Measurements from ENCODE around the gene SND1.
"Not testable (repeated sequence)": the region's sequence is repeated elsewhere in the genome, so short reads cannot be mapped to it uniquely, and the experiment has no call there.

The SND1 gene

DNA sequence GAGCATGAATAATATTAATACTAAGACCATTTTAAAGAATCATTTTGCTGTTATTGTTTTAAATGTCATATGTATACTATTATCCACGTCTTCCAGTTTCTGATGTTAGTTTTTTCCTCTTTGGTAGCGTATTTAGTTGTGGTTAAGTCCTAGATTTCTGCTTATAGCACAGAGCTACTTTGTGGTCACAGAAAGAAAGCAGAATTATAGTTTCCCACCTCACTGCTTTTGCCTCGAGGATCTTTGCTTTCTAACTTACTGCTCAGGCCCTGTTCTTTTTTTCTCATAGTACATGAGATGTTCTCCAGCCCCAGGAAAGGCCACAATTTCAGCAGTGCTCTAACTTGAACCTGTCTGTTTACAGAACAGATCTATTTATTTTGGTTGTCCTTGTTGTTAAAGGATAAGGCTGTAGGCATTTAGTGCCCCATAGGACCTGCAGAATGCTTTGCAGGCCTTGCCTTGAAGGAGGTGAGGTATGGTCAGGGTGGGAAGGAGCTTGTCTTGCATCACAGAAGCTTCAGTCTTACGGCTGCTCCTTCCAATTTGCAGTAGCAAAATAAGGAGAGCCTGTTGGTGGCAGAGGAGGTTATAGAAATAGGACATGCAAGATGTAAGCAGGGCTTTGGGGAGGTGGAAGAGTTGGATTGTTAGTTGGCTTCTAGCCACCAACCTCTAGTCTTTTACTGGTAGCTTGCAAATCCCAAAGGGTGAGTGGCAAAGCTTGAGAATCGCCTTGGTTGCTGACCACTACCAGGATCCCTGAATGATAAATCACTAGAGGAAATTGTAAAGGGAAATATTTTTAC is 250.1 kb downstream of the SND1 start:
- Histone ChIP-seq H3K27me3 (replicated peaks; ENCODE audit: control insufficient read depth, insufficient read depth, low read length) (no peaks in the 10 kb centered on the region), H3K4me3 (replicated peaks; ENCODE audit: low read depth, low read length) (no peak overlapping the region), H3K36me3 (ENCODE audit: control insufficient read depth, insufficient read depth, low read length) (no peaks in the 10 kb centered on the region; the same call in 1 of the 2 replicates)
- DNase-seq (ENCODE audit: extremely low read depth, insufficient read length), result no peak
- TF ChIP-seq, protein P1, sequence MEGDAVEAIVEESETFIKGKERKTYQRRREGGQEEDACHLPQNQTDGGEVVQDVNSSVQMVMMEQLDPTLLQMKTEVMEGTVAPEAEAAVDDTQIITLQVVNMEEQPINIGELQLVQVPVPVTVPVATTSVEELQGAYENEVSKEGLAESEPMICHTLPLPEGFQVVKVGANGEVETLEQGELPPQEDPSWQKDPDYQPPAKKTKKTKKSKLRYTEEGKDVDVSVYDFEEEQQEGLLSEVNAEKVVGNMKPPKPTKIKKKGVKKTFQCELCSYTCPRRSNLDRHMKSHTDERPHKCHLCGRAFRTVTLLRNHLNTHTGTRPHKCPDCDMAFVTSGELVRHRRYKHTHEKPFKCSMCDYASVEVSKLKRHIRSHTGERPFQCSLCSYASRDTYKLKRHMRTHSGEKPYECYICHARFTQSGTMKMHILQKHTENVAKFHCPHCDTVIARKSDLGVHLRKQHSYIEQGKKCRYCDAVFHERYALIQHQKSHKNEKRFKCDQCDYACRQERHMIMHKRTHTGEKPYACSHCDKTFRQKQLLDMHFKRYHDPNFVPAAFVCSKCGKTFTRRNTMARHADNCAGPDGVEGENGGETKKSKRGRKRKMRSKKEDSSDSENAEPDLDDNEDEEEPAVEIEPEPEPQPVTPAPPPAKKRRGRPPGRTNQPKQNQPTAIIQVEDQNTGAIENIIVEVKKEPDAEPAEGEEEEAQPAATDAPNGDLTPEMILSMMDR (IDR thresholded peaks at IDR 0.05; ENCODE audit: insufficient read depth, low read length, poor library complexity, severe bottlenecking), result no peak

DNA sequence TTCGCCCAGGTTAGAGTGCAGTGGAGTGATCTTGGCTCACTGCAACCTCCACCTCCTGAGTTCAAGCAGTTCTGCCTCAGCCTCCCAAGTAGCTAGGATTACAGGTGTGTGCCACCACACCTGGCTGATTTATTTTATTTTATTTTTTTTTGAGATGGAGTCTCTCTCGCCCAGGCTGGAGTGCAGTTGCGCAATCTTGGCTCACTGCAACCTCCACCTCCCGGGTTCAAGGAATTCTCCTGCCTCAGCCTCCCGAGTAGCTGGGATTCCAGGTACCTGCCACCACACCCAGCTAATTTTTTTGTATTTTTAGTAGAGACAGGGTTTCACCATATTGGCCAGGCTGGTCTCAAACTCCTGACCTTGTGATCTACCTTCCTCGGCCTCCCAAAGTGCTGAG is 250.8 kb downstream of the SND1 start:
- DNase-seq (ENCODE audit: extremely low read depth, insufficient read length); H3K36me3 ChIP-seq (ENCODE audit: control insufficient read depth, insufficient read depth, low read length); H3K4me3 ChIP-seq (replicated peaks; ENCODE audit: low read depth, low read length); H3K27me3 ChIP-seq (replicated peaks; ENCODE audit: control insufficient read depth, insufficient read depth, low read length): not testable (repeated sequence)

DNA sequence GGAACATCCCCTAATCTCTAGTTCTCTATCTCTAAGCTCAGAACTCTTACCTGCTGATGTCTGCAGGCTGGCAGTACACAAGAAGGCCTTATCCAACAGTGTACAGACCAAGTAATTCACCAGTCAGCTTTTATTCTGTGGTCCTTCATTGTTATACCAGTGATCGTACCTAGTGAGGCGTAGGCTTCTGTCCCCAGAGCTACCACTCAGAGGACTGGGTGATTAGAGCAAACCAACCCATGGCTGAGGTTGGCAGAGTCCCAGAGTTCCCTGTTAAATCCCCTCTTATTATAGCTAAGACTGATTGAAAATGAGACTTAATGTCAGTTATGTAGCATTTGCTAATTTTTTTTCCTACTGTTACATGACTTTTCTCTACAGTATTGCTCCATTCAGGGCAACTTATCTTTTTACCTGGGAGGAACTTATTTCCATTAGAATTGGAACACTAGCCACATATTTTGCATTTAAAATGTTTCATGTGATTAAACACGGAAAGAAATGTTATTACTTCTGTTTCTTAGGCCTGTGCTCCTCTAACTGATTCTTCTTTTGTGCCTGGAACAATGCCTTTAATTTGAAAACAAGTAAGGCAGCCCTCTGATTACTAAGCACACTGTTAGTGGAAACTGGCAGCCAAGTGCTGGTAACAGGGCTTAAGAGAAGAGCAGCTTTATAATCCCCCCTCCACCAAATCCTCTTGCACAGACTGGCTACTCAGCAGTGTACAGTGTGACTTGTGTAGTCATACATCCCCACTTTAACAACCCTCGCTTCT is 252.1 kb downstream of the SND1 start:
- DNase-seq (ENCODE audit: extremely low read depth, insufficient read length), result no peak
- no peak overlapping the region for H3K4me3 ChIP-seq (replicated peaks; ENCODE audit: low read depth, low read length)
- TF ChIP-seq, protein P1 (IDR thresholded peaks at IDR 0.05; ENCODE audit: insufficient read depth, low read length, poor library complexity, severe bottlenecking), result no peak
- H3K36me3 ChIP-seq (ENCODE audit: control insufficient read depth, insufficient read depth, low read length), result no peaks in the 10 kb centered on the region; the same call in 1 of the 2 replicates
- H3K27me3 ChIP-seq (replicated peaks; ENCODE audit: control insufficient read depth, insufficient read depth, low read length), result no peaks in the 10 kb centered on the region

DNA sequence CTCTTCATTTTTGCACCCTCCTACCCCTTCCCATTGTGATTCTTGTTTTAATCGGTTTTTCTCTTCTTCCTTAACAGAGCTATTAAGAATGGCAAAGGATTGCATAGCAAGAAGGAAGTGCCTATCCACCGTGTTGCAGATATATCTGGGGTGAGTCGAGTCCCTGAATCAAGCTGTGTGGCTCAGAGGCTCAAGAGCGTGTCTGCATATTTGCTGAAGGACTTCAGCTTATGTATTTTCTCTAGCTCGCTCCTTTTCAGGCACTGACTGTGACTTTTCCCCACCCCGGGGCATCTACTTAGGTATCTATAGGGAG is 252.6 kb downstream of the SND1 start:
- DNase-seq (ENCODE audit: extremely low read depth, insufficient read length), result no peak
- H3K4me3 ChIP-seq (replicated peaks; ENCODE audit: low read depth, low read length), result no peak overlapping the region

DNA sequence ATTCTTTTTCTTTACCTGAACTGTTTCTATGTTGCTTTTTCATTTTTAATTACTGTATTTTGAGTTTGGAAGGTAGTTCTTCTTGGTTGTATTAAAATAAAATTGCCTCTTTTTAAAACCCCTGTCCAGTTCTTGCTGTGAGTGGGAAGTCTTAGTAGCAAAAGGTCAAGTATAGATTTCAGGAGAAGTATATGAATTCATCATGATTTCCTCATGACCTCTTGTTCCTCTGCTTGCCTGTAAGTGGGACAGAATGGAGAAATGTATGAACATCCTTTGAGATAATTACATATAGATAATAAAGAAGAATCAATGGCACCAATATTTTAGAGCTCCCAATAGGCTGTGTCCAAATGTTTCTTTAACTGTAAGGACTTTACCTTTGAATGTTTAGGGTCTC is 253.0 kb downstream of the SND1 start:
- H3K36me3 ChIP-seq (ENCODE audit: control insufficient read depth, insufficient read depth, low read length), result no peaks in the 10 kb centered on the region; the same call in 1 of the 2 replicates
- no peaks in the 10 kb centered on the region for H3K27me3 ChIP-seq (replicated peaks; ENCODE audit: control insufficient read depth, insufficient read depth, low read length)
- TF ChIP-seq, protein P1 (IDR thresholded peaks at IDR 0.05; ENCODE audit: insufficient read depth, low read length, poor library complexity, severe bottlenecking), result no peak
- DNase-seq (ENCODE audit: extremely low read depth, insufficient read length), result no peak
- no peak overlapping the region for H3K4me3 ChIP-seq (replicated peaks; ENCODE audit: low read depth, low read length)

More for the DNA sequence above, 252.6 kb downstream of the SND1 start:
- no peaks in the 10 kb centered on the region for H3K27me3 ChIP-seq (replicated peaks; ENCODE audit: control insufficient read depth, insufficient read depth, low read length)
- no peaks in the 10 kb centered on the region; the same call in 1 of the 2 replicates for H3K36me3 ChIP-seq (ENCODE audit: control insufficient read depth, insufficient read depth, low read length)
- TF ChIP-seq, protein P1 (IDR thresholded peaks at IDR 0.05; ENCODE audit: insufficient read depth, low read length, poor library complexity, severe bottlenecking), result no peak
